HUDEP-2 (cell line): ENCODE results near the gene CENPT.
"Not testable (repeated sequence)": the region's sequence is repeated elsewhere in the genome, so short reads cannot be mapped to it uniquely, and the experiment has no call there.

Source experiments
- DNase-seq, 76 experiments: peaks; one replicate each; lab custom pipeline; 2025; ENCODE audit not compliant: unreplicated experiment in 76 of 76; lab: John Stamatoyannopoulos, UW

The CENPT gene

GRCh38 chr16:67855789-67856188, 8.3 kb upstream of the CENPT start:
- no peak for DNase-seq

DNA sequence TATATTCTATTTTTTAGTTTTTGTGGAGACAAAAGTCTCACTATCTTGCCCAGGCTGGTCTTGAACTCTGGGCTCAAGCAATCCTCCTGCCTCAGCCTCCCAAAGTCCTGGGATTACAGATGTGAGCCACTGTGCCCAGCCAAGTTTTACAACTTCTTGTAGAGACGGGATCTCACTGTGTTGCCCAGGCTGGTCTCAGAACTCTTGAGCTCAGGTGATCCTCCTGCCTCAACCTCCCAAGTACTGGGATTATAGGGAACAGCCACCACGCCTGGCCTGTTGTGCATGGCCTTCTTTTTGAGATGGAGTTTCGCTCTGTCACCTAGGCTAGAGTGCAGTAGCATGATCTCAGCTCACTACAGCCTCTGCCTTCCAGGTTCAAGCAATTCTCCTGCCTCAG, 6.2 kb upstream of the CENPT start:
- DNase-seq, result no peak

- no peak for DNase-seq
Observed at GRCh38 chr16:67848118-67848517, 625 bp upstream of the CENPT start.

DNA sequence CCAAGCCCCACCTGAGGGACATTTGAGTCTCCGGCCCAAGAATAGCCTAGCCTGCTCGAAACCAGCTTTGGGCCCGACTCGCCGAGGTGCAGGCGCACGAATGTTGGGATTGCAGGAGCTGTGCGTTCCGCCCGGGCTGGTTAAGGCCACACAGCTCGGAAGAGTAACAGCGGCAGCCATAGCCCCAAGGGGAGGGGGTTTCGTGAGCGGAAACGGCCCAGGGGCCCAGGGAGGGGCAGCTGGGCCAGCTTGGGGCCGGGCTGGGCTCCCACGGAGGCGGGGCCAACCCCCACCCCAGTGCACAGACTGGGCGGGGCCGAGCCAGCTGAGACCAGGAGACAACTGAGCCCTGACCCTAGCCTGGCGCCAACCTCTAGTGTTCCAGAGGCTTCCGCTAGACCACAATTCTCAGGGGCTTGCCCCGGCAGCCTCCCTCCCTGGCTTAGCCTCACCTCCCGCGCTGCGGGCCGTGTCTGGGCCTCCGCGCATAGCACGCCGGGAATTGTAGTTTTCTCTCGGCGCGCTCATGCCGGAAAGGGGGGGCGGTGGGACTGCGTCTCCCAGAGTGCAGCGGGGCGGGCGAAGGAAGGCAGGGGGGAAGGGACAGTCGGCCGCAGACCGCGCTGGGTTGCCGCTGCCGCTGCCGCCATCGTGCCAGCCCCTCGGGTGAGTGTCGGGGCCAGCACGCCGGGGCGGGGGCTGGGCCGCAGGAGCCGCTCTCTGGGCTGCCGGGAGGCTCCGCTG, 1.0 kb downstream of the CENPT start, which contains the start of gene NUTF2:
NUTF2 (plus strand) TSS at position 614 of the 744 bp plus-strand sequence. CDS start 18,198 bp downstream, outside the sequence.
- DNase-seq, result peak in 75 of 76 experiments; percentile 44 to 96 (median 89)

DNA sequence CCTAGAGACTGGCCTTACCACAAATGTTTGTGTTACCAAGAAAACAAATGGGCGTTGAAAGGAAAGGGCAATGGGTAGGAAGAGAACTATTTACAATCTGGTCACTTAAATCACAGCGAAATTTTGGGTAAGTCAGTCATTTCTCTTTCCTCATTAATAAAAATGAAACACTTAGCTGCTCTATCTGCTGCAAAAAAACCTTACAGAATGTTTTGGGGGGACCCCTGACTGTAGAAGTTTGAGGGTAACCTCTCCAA, 1.5 kb downstream of the CENPT start:
- no peak for DNase-seq

DNA sequence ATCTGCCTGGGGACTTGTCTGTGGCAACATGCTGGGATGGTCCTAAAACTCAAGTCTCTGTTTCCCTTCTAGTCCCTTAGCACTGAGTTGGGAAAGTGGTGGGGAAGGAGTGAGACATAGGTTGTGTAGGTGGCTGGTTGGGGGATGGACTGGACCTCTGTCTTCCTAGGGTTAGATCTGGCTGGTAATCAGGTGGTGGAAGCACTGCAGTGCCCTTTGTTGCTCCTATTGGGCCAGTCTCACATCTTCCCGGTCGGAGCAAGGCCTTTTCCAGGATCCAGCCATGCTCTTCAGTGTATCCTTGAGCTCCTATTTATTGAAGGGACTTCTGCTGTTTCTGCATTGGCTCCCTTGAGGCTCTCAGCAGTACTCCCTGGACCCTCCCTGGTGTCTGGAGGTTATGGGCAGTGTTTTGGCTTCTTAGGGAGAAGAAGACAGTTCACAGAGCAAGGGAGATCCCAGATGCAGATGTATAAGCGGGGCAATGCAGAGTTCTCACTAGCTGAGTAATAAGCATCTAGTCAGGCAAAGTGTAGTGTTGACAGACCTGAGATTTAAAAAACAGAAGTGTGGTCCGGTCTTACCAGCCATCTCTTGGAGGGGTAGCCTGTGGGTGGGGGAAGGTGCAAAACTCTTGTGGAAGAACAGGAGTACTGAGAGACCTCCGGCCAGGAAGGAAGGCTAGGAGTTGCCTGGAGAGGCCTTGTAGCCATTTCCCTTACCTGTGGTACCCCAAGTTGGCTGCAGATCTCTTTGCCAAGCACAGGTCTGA, 2.0 kb downstream of the CENPT start:
- DNase-seq, result no peak

DNA sequence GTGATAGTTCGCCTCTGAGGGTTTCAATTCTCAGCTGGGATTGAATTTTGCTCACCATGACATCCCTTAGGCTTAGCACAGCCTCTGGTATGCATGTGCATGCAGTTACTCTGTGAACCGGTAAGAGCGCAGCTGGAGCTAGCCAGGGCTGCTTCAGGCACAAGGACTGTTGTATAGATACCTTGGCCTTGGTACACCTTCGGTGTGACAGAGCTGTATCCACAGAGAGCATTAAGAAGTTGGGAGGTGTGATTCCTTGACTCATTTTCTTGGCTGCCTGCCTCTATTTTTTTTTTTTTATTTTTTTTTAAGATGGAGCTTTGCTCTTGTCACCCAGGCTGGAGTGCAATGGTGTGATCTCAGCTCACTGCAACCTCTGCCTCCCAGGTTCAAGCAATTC, 3.0 kb downstream of the CENPT start:
- DNase-seq, result no peak

- no peak for DNase-seq
Observed at GRCh38 chr16:67843343-67843765, 4.1 kb downstream of the CENPT start.

- DNase-seq, result peak in 49 of 76 experiments; percentile 6 to 73 (median 47)
Observed at GRCh38 chr16:67842509-67843342, 4.8 kb downstream of the CENPT start.

DNA sequence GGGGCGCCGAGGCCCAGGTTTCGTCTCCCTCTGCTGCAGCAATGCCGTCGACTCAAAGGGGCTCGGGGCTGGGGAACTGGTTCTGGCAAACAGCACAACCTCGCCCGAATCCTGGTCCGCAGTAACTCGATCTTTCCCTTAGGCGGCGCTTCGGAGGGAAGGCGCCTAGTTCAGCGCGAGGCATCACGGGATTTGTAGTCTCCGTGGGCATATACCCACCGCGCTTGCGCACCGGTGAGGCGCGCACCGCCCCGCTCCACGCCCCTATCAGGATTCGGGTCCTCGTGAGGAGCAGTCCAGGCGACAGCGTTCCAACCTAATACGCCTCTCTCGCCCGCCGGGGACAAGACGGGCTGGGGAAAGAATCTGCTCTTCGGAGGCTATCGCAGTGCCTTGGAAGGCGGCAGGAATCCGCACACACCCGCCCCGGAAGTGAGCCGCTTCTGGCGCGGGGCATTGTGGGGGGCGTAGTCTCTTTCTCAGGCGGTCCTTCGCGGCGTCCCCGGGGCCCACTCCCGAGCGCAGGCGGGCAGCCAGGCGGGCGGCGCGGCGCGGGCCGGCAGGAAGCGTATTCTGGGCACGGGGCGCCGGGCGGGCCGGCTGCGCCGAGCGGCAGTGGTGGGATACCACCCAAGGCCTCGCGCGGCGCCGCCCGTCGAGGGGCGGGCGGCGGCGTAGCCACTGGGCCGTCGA, 5.5 kb downstream of the CENPT start, which contains the start of gene THAP11:
THAP11 (plus strand) TSS at position 505 of the 693 bp plus-strand sequence. CDS start 235 bp downstream, outside the sequence.
- DNase-seq, result peak in 75 of 76 experiments; percentile 19 to 97 (median 88)

- DNase-seq, result no peak
Observed at GRCh38 chr16:67841198-67841815, 6.2 kb downstream of the CENPT start.

GRCh38 chr16:67837811-67838210, 9.7 kb downstream of the CENPT start:
- DNase-seq, result no peak

- not testable (repeated sequence) for DNase-seq
Observed at GRCh38 chr16:67837190-67837589, 10.3 kb downstream of the CENPT start.

GRCh38 chr16:67834242-67834614, 13.3 kb downstream of the CENPT start:
- DNase-seq, result no peak

DNA sequence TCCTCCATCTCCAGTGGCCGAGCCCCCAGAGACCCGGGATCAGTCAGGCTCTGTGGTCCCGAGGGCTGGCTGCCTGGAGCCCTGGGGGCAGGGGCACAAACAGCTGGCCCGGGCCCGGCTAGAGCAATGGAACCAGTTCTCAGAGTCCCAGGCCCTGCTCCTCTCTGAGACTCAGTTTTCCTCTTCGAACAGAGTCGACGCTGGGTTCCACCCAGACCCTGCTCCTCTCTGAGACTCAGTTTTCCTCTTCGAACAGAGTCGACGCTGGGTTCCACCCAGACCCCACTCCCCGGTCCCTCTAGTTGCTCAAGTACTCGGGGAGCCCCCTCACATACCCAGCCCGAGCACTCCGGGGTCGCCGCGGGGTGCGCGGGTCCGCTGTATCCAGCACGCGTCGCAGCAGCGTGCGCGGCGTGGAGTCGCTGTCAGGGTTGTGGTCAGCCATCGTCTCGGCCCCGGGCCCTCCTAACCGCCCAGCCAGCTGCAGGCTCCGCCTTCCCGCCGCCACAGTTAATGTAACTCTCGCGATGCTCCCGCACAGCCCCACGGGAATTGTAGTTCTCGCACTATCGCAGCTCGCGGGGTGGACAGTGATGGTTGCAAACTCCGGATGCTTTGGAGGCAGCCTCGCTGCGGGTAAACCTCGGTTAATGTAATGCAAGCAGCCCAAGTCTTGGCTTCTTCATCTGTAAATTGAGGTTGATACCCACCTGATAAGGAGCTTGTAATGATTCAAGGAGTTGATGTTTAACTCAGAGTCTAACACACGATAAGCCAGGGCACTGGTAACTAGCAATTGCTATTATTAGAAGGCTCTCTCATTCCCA, 13.9 kb downstream of the CENPT start:
- peak in 75 of 76 experiments; percentile 17 to 90 (median 74) for DNase-seq

- peak in 9 of 76 experiments; percentile 4 to 21 (median 12) for DNase-seq
Observed at GRCh38 chr16:67833030-67833414, 14.5 kb downstream of the CENPT start.

- DNase-seq, result no peak
Observed at GRCh38 chr16:67828651-67829050, 18.8 kb downstream of the CENPT start.

GRCh38 chr16:67825906-67826305, 21.6 kb downstream of the CENPT start:
- no peak for DNase-seq

- DNase-seq, result no peak
Observed at GRCh38 chr16:67825119-67825518, 22.4 kb downstream of the CENPT start.
